T-helper 22 cell (primary cell): ENCODE data around the gene DDX20.
A peak's percentile ranks its signal among the peaks of the same experiment; 100 is the strongest.

Experiments
- DNase-seq: peaks from one replicate; pipeline ENCODE4 v3.0.0-alpha.2; 2020; ENCODE audit warnings: low read depth

Gene DDX20, protein sequence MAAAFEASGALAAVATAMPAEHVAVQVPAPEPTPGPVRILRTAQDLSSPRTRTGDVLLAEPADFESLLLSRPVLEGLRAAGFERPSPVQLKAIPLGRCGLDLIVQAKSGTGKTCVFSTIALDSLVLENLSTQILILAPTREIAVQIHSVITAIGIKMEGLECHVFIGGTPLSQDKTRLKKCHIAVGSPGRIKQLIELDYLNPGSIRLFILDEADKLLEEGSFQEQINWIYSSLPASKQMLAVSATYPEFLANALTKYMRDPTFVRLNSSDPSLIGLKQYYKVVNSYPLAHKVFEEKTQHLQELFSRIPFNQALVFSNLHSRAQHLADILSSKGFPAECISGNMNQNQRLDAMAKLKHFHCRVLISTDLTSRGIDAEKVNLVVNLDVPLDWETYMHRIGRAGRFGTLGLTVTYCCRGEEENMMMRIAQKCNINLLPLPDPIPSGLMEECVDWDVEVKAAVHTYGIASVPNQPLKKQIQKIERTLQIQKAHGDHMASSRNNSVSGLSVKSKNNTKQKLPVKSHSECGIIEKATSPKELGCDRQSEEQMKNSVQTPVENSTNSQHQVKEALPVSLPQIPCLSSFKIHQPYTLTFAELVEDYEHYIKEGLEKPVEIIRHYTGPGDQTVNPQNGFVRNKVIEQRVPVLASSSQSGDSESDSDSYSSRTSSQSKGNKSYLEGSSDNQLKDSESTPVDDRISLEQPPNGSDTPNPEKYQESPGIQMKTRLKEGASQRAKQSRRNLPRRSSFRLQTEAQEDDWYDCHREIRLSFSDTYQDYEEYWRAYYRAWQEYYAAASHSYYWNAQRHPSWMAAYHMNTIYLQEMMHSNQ

DNA sequence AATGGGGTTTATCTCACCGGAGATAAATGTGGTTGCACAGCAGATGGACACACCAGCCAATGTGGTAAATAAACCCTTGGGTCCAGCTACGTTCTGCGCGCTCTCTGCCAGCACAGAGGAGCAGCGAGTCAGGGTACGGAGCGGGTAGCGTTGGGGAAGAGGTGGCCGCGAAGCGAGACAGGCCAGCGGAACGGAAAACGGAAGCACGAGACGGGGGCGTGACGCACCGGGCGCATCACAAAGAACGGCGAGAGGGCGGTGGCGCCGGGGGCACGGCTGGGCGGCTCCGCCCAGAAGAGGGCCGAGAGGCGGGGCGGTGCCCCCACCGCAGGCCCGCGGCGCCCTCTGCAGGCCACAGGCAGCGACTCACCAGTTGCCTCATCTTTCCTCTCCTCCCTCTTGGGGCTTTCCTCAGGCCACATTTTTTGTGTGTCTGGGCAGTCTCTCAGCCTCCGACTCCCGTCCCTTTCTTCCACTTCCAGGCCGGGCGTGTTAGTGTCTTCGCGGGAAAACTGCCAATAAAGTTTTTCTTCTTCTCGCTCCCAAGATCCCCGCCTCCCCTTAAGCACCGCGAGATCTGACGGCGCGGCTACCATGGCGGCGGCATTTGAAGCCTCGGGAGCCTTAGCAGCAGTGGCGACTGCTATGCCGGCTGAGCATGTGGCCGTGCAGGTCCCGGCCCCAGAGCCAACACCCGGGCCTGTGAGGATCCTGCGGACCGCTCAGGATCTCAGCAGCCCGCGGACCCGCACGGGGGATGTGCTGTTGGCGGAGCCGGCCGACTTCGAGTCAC is at the start of gene DDX20:
TSS of gene DDX20 (plus strand) at position 571 of the 793 bp plus-strand sequence. CDS start at position 595, 24 bp downstream.
- DNase-seq: peak; percentile 89

DNA sequence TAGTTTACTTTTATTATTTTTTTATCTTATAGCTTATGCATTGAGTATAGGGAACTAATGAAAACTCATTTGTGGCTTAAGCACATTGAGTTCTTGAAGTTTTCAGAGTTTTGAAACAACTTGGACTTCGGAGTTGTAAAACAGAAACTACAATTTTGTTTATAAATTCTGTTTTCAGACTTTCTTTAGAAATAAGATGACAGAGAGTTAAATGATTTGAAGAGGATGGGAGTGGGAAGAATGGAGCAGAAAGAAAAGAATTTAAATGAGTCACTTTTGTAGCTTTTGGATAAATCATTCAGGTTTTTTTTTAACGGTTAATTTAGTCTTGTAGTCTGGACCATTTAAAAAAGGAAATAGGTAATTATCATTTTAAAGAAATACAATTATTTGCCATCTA is 48.8 kb upstream of the DDX20 start:
- DNase-seq: no peak

GRCh38 chr1:111707906-111708305 is 47.8 kb upstream of the DDX20 start:
- no peak for DNase-seq

DNA sequence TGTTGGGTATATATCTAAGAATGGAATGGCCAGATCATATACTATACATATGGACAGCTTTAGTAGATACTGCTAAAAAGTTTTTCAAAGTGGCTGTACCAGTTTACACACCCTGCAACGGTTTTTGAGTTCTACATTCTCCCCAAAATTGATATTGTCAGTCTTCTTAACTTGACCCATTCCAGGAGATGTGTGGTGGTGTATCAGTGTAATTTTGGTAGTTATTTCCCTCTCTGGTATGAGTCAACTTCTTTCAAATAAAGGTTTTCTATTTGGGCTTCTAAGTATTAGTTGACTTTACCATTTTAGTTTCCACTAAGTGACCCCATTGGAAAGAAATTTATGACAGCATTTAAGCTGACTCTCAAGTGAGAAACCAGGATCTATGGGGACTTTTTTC is 45.7 kb upstream of the DDX20 start:
- no peak for DNase-seq

- DNase-seq: no peak
Measured at GRCh38 chr1:111716333-111716732, 39.4 kb upstream of the DDX20 start.

DNA sequence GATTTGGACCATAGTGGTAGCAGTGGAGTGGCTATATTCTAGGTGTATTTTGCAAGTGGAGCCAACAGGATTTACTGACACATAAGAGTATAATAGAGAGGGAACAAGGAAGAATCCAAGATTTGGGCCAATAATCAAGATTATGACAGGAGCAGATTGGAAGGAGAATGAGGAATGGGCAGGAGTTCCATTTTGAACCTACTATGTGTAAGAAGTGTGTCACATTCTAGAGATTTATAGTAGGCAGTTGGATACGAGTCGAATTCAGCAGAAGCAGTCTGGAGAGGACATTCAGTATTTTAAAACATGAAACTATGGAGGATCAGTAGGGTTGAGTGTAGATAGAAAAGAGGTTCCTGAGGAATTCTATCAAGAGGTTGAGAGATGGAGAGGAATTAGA is 38.3 kb upstream of the DDX20 start:
- DNase-seq: no peak

GRCh38 chr1:111719135-111719534 is 36.6 kb upstream of the DDX20 start:
- no peak for DNase-seq

- no peak for DNase-seq
Measured at GRCh38 chr1:111719674-111720132, 36.0 kb upstream of the DDX20 start.

GRCh38 chr1:111720274-111720976 is 35.3 kb upstream of the DDX20 start:
- no peak for DNase-seq

- no peak for DNase-seq
Measured at GRCh38 chr1:111720977-111721786, 34.5 kb upstream of the DDX20 start.

DNA sequence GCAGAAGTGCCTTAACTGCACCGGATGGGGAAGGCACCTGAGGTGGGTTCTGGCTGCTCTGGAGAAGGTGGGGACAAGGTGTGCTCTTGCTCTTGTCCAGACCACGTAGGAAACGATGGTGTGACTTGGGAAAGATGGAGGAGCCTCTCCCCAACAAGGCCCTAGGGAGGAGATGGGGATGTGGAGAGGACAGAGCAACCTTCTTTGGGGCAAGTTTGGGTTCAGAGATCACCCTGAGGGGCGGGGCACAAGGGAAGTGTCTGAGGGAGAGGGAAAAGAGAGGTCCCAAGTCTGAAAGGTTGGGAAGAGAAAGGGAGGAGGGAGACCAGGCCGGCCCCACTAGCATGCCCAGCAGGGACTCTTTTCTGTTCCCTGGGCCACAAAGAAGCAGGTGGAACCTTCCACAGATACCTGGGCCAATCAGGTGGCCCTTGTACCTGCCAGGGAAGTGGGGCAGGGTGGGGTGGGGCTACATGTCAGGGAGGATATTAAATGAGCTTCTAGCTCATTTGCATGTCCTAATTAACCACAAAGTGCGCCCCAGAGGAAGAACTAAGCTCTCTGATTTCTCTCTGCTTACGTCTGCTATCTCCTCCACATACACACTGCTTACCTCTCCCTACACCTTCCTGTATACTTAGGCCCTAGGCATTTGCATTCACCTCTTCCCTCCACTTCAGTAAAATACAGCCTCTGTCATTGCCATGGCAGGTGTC is 32.5 kb upstream of the DDX20 start:
- peak; percentile 55 for DNase-seq

- DNase-seq: no peak
Measured at GRCh38 chr1:111723871-111724270, 31.8 kb upstream of the DDX20 start.

GRCh38 chr1:111725192-111725591 is 30.5 kb upstream of the DDX20 start:
- no peak for DNase-seq

- no peak for DNase-seq
Measured at GRCh38 chr1:111727056-111727455, 28.6 kb upstream of the DDX20 start.

- DNase-seq: no peak
Measured at GRCh38 chr1:111729271-111729921, 26.3 kb upstream of the DDX20 start.

- no peak for DNase-seq
Measured at GRCh38 chr1:111729946-111730681, 25.6 kb upstream of the DDX20 start.

GRCh38 chr1:111730706-111731105 is 25.0 kb upstream of the DDX20 start:
- no peak for DNase-seq

- DNase-seq: no peak
Measured at GRCh38 chr1:111731956-111732355, 23.7 kb upstream of the DDX20 start.

GRCh38 chr1:111732718-111733117 is 23.0 kb upstream of the DDX20 start:
- DNase-seq: no peak
